ENCODE data around the gene GRAMD2A. TPM values are rescaled to one million over a fixed set of nuclear protein-coding genes. Genes with fewer than 3 reads are reported as not detected.

Gene GRAMD2A
- total and polyA plus RNA-seq, 2 donors (not counting 3 experiments of a cell fraction or from before 2014, with no cell fraction given): 0.08 to 0.29 TPM

GRCh38 chr15:72136170-72137051 is 61.2 kb downstream of the GRAMD2A start:
- no peak overlapping the region for H3K9ac ChIP-seq (replicated peaks; ENCODE audit: extremely low read depth, insufficient read depth, low read length)
- TF ChIP-seq EZH2 (IDR thresholded peaks at IDR 0.05; ENCODE audit: borderline replicate concordance, low read depth, low read length, severe bottlenecking) (no peak), POLR2AphosphoS5 (IDR thresholded peaks at IDR 0.05; ENCODE audit: insufficient read depth, low read depth, low read length) (no peak), GATA2 (IDR thresholded peaks at IDR 0.05; ENCODE audit: insufficient read depth, insufficient read length, low read depth, low read length) (no peak), FOS (IDR thresholded peaks at IDR 0.05; ENCODE audit: borderline replicate concordance, insufficient read depth, low read length) (no peak), JUN (IDR thresholded peaks at IDR 0.05; ENCODE audit: borderline replicate concordance, insufficient read depth, insufficient read length, low read depth) (no peak), POLR2A (IDR thresholded peaks at IDR 0.05; ENCODE audit: low read depth, low read length) (no peak)
- TF ChIP-seq, protein P1, sequence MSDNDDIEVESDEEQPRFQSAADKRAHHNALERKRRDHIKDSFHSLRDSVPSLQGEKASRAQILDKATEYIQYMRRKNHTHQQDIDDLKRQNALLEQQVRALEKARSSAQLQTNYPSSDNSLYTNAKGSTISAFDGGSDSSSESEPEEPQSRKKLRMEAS (IDR thresholded peaks at IDR 0.05; ENCODE audit: insufficient read depth, insufficient read length): no peak
- no peak for DNase-seq (ENCODE audit: low read depth, low spot score)
- H3K79me2 ChIP-seq (ENCODE audit: control insufficient read depth, insufficient read depth, low read length): no peaks in the 10 kb centered on the region
- dilution Hi-C loops (cut with MboI; ENCODE audit: extremely low pct_ligation_motif_present, low sequenced_read_pairs): no loop called here
- no peak overlapping the region for H3K4me2 ChIP-seq (ENCODE audit: insufficient read depth, low read length)
- H3K27me3 ChIP-seq (ENCODE audit: control insufficient read depth in 2 of 2, insufficient read depth in 2 of 2, low read length in 2 of 2): no peaks in the 10 kb centered on the region
- ChIA-PET POLR2A (no interaction called here), CTCF (interaction anchor here (1.6 kb wide), 1 partner anchor 19 kb away, joined by 5 read pairs; no protein-coding TSS in a partner anchor)
- H3K27ac ChIP-seq (ENCODE audit: insufficient read depth, low read depth, low read length): no peak overlapping the region
- H3K4me3 ChIP-seq (replicated peaks in 1 of 3; ENCODE audit: insufficient read depth in 1 of 3, low read depth in 1 of 3, low read length in 3 of 3): no peak overlapping the region
- no peaks in the 10 kb centered on the region for H3K4me1 ChIP-seq (ENCODE audit: control insufficient read depth, extremely low read depth, insufficient read depth, low read length)
- no peak for FAIRE-seq
- no peaks in the 10 kb centered on the region for H3K36me3 ChIP-seq (ENCODE audit: control insufficient read depth in 2 of 2, extremely low read depth in 1 of 2, insufficient read depth in 2 of 2, low read length in 2 of 2)
- H2AFZ ChIP-seq (ENCODE audit: low read depth, low read length): no peak overlapping the region
- no peaks in the 10 kb centered on the region for H4K20me1 ChIP-seq (replicated peaks; ENCODE audit: control insufficient read depth, extremely low read depth, insufficient read depth, low read length)
- no TSS peak for BruUV-seq (replicated peaks)
- no peaks in the 10 kb centered on the region for H3K9me3 ChIP-seq (replicated peaks; ENCODE audit: control insufficient read depth, insufficient read depth, low read length)
- no peaks in the 10 kb centered on the region for H3K9me1 ChIP-seq (replicated peaks; ENCODE audit: control insufficient read depth, extremely low read depth, insufficient read depth, low read length)
- intact Hi-C loops (cut with micrococcal nuclease): no loop called here

All from endothelial cell of umbilical vein (primary cell).